Stimulated activated CD8-positive, alpha-beta memory T cell treated with anti-CD3 and anti-CD28 coated beads, Interleukin-15, amount 100 ng/mL, for 1 hour (primary cell): ENCODE data around the gene TSGA10IP.

Experiments used
- DNase-seq: peaks from one replicate; pipeline ENCODE4 v3.0.0-alpha.2; 2020; ENCODE audit warnings: low read depth

TSGA10IP gene

GRCh38 chr11:66008095-66008467, 62.8 kb downstream of the TSGA10IP start:
- no peak for DNase-seq

DNA sequence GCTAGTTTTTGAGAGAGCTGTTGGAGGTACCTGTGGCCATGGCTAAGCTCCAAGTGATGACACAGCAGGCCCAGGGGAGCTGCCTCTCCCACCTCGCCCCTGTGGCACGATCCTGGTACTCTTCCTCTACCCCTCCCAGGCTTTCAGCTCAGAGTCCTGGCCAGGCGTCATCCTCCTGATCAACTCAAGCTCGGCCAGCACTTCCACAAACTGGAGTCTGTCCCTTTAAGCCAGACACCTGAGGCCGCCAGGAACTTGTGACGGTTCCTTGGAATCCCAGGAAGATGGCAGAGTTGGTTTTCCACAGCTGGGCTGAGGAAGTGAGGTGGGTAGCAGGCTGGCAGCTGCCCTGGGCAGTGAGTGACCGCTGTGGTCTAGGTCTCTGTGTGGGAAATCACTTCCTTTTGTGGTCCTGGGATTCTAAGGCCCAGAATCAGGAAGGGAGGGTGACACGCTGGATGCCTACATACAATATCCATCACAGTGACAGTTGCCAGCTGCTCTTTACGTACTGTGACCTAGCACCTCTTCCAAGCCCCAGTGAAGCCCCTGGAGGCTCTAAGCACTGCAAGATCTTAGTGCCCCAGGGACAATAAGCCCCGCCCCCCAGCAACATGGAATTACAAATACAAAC, 63.3 kb downstream of the TSGA10IP start:
- no peak for DNase-seq
